Fibroblast of skin of left quadriceps (primary cell): ENCODE measurements around the gene SOS1.

ENCODE experiments used
- DNase-seq, 2 experiments: peaks; one replicate each; pipeline ENCODE4 v3.0.0-alpha.2; 2013; ENCODE audit warnings: low read depth in 2 of 2

SOS1 gene

GRCh38 chr2:39027421-39027820 lies 93.4 kb downstream of the SOS1 start:
- no peak for DNase-seq

- DNase-seq: no peak
These were observed 96.0 kb downstream of the SOS1 start for GRCh38 chr2:39024833-39025232.

GRCh38 chr2:39023649-39024048 lies 97.2 kb downstream of the SOS1 start:
- no peak for DNase-seq

GRCh38 chr2:39022642-39023235 lies 98.1 kb downstream of the SOS1 start:
- no peak for DNase-seq

- DNase-seq: no peak
These were observed 100.5 kb downstream of the SOS1 start for GRCh38 chr2:39020383-39020782.

GRCh38 chr2:39018638-39019037 lies 102.2 kb downstream of the SOS1 start:
- no peak for DNase-seq

GRCh38 chr2:39017334-39017733 lies 103.5 kb downstream of the SOS1 start:
- DNase-seq: no peak

- no peak for DNase-seq
These were observed 105.4 kb downstream of the SOS1 start for GRCh38 chr2:39015424-39015823.

- no peak for DNase-seq
These were observed 107.0 kb downstream of the SOS1 start for GRCh38 chr2:39013871-39014270.

GRCh38 chr2:39008665-39009064 lies 112.2 kb downstream of the SOS1 start:
- DNase-seq: no peak

- DNase-seq: no peak
These were observed 112.9 kb downstream of the SOS1 start for GRCh38 chr2:39007875-39008504.

- no peak for DNase-seq
These were observed 120.3 kb downstream of the SOS1 start for GRCh38 chr2:39000552-39000951.

GRCh38 chr2:38997781-38998180 lies 123.1 kb downstream of the SOS1 start:
- DNase-seq: peak; percentile 90 to 91

- no peak for DNase-seq
These were observed 129.0 kb downstream of the SOS1 start for GRCh38 chr2:38991899-38992298.

GRCh38 chr2:38988716-38989115 lies 132.1 kb downstream of the SOS1 start:
- DNase-seq: no peak

GRCh38 chr2:38982498-38982897 lies 138.4 kb downstream of the SOS1 start:
- no peak for DNase-seq

- no peak for DNase-seq
These were observed 139.0 kb downstream of the SOS1 start for GRCh38 chr2:38981670-38982357.

GRCh38 chr2:38981003-38981669 lies 139.7 kb downstream of the SOS1 start:
- no peak for DNase-seq

GRCh38 chr2:38978908-38979307 lies 141.9 kb downstream of the SOS1 start:
- no peak for DNase-seq

GRCh38 chr2:38978296-38978903 lies 142.5 kb downstream of the SOS1 start:
- DNase-seq: no peak

- no peak for DNase-seq
These were observed 143.8 kb downstream of the SOS1 start for GRCh38 chr2:38977047-38977446.

GRCh38 chr2:38975042-38975441 lies 145.8 kb downstream of the SOS1 start:
- DNase-seq: no peak
